CD4-positive, CD25-positive, alpha-beta regulatory T cell (primary cell): ENCODE data around the gene COQ3. TPM values are rescaled to one million over a fixed set of nuclear protein-coding genes. Genes with fewer than 3 reads are reported as not detected.

Source experiments
- polyA plus RNA-seq, 4 donors: library from polyadenylated mRNA; unstranded; fragments of 300-500 nt; fragmentation: Illumina TruSeq; gene quantifications; one replicate each; pipeline ENCODE4 v1.2.3, GENCODE V29; 2021
- total RNA-seq: library from RNA; stranded (reverse); gene quantifications from one replicate; pipeline ENCODE4 v1.2.3, GENCODE V29; 2022

Gene COQ3
- total and polyA plus RNA-seq, 5 donors from 2014 or later: 1.4 to 8.0 (median 6.6) TPM

Other genes starting within 250 kb of the COQ3 start
- gene FAXC, start 44.5 kb downstream of the COQ3 start, total RNA-seq: not detected
- not detected for gene FAXC, start 44.5 kb downstream of the COQ3 start, polyA plus RNA-seq
- gene PNISR, start 31.1 kb upstream of the COQ3 start, total RNA-seq: 301 TPM
- 10 to 100 TPM; 55.4 to 79.2 (median 69.2) TPM for gene PNISR, start 31.1 kb upstream of the COQ3 start, polyA plus RNA-seq
- gene USP45, start 121.2 kb upstream of the COQ3 start, total RNA-seq: 6.0 TPM
- gene USP45, start 121.2 kb upstream of the COQ3 start, polyA plus RNA-seq: 1 to 10 TPM; 2.6 to 4.5 (median 3.3) TPM
- 32.3 TPM for gene CCNC, start 174.5 kb upstream of the COQ3 start, total RNA-seq
- gene CCNC, start 174.5 kb upstream of the COQ3 start, polyA plus RNA-seq: 10 to 100 TPM; 37.8 to 48.6 (median 47.3) TPM
- gene PRDM13, start 212.6 kb upstream of the COQ3 start, total RNA-seq: not detected
- gene PRDM13, start 212.6 kb upstream of the COQ3 start, polyA plus RNA-seq: not detected